Dermis microvascular lymphatic vessel endothelial cell (primary cell): Measurements from ENCODE around the gene MTA3. TPM values are rescaled to one million over a fixed set of nuclear protein-coding genes. Genes with fewer than 3 reads are reported as not detected.

ENCODE experiments used
- DNase-seq, 2 donors: peaks; one replicate each; pipeline versions ENCODE4 v3.0.0 to v3.0.0-alpha.2; 2010; ENCODE audit warnings: low read depth in 2 of 2
- total RNA-seq: library from RNA; depleted of rRNA; stranded (reverse); fragments of >200 nt; gene quantifications from 2 replicates; pipeline ENCODE4 v1.2.1, GENCODE V29; 2014

MTA3 gene
- total RNA-seq, 1 donor from 2014 or later, result 15.8 TPM

DNA sequence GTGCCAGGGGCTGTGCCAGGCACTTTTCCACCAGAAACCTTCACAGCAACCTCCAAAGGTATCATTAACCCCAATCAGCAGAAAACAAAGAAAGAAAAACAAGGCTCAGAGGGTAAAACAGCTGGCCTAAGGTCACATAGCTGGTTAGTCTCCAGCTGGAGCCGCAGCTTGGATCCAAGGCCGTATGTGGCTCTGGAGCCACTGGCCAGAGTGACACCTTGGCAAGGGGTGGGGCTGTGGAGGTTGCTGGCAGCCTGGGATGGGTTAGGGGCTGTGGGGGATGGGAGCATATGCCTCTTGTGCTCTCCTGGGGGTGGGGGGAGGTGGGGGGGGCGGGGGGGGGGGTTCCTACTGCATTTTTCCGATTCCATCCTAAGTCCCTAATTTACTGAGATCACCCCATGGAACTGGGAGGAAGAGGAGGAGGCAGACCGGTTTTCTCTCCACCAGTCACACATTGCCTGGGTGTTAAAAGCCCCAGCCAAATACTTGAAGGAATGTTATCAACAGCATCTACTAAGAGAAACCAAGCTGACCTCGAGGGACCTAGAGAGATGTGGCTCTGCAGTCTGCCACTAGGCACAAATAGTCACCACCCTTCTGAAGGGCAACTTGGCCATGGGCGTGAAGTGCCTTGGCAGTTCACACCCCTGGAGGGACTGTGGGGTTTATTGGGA, 215.9 kb downstream of the MTA3 start:
- DNase-seq, result no peak

DNA sequence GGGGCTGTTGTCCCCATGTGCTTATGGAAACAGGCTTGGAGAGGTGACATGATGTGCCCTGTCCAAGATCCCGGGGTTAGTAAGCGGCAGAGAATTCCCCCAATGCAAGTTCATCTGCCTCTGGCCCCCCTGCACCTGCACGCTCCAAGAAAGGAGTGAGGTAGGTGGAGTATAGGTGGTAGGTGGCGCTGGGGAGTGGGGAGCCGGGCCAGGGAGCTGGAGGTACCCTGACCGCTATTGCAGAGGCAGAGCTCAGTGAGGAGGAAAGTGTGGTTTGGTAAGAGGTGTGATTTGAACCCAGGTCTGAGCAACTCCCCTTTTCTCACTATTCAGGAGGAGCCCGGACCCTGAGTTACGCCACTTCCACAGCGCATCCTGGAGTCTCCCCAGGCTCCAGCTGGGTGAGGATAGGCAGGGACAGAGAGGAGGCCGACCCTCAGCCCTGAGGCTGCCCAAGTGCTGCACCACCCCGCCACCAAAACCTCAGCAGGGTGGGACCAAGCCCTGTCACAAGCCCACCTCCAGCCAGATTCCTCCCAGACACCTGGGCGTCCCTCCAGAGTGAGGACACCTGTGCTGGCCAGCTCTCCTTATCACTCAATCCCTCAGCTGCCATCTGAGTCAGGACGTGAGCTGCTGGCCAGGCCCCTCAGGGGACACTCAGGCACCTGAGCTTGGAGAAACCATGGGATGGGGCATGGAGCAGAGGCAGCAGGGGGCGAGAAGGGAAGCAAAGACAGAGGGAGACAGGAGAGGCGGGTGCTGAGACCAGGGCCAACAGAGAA, 218.3 kb downstream of the MTA3 start:
- DNase-seq, result no peak

DNA sequence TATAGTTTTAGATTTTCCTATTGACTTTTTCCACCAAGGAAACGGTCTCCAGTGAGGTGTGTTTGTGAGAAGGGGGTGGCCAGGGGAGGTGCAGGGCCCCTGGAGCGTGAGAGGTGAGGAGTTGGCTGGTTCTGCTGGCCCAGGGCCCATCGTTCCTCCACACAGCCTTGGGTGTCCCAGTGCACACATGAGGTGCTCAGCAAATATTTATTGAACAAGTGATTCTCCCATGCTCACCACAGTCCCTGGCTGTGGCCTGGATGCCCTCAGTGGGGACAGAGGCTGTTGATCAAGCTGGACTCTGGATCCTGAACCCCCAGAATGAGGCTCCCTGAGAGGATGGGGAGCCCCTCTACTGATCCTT, 219.0 kb downstream of the MTA3 start:
- no peak for DNase-seq

DNA sequence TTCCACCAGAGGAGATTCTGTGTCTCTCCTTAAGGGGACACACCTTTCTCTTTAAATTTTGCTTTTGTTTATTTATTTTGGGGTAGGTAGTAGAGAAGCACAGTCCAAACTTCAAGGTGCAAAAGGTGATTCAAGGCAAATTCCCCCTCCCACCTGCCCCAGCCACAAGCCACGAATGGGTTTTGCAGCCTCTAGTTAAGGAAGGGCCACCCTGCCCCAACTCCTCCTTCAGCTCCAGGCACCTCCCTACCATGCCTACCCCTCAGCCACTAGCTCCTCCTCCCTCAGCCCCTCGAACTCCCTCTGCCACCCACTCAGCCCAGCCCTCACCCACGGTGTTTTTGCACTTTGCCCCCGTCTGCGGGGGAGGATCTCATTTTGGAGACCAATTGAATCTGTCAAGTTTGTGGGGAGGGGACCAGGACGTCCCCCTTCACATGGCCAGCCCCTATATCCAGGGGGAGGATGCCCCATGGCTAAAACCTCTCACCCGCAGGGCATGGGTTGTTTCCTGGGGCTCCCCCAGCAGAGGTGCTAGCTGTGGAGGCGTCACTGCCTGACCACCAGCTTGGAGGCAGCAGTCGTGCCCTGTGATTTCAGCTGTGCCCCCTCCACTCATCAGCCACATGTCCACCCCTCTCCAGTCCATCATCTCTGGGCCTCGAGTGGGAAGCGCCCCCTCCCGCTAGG, 219.5 kb downstream of the MTA3 start:
- no peak for DNase-seq

DNA sequence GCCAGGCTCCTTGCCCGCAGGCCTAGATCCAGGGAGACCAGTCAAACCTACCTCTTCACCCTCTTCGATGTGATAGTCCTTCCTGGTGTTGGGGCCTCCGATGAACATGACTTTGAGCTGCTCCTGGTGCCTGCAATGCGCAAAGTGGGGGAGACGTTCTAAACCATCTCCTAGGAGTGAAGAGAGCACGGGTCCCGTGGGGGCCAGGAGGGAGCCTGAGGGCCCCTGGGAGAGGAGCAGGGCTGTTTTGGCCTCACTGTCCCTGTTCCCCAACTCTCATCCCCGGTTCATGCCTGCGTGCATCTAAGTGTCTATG, 220.0 kb downstream of the MTA3 start:
- DNase-seq, result no peak

DNA sequence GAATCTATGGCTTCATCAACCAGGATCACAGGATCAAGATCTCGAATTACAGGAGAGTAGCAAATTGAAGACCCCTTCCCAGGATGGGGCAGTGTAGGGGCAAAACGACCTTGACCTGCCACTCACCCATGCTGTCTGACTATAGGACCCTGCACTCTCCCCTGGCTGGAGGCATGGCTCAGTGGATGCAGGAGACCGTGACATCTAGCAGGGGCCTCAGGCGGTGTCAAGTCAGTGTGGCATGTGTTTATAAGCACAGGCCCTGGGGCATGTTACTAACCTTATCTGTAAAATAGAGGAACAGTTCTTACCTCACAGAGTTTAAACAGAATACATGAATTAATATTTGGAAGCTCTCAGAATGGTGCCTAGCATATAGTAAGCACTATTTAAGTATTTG, 220.4 kb downstream of the MTA3 start:
- no peak for DNase-seq

DNA sequence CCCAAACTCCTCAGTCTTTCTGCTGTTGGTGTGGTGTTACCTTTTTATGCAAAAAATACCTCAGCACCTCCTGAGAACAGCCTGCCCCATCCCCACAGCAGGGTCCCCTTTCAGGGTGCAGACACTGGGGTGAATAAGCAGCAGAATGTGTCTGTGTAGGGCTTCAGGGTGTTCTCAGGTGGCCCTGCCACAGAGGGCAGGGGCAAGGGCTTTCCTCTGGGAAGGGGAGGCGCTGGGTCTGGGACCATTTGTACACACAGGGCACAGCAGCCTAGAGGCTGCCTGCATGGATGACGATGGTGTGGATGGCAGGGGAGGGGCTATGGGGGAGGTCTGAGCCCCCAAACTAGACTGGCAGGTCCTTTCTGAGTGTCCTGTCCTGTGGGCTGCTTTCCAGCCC, 221.3 kb downstream of the MTA3 start:
- DNase-seq, result no peak

DNA sequence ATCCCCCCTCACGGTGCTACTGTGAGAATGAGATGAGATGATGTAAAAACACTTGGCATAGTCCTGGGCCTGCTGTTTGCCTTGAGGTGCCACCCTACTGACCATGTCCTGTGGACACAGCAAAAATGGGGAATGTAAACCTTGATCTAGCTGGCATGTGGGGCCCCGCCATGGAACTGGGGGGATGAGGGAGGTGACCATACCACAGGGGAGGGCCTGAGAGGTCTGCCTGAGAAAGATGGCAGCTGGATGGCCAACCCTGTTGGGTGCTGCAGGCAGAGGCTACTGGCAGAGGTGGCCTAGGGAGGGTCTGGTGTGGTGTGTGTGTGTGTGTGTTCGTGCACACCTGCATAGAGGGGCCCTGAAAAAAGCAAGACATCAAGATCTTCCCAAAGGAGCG, 223.2 kb downstream of the MTA3 start:
- DNase-seq, result no peak

DNA sequence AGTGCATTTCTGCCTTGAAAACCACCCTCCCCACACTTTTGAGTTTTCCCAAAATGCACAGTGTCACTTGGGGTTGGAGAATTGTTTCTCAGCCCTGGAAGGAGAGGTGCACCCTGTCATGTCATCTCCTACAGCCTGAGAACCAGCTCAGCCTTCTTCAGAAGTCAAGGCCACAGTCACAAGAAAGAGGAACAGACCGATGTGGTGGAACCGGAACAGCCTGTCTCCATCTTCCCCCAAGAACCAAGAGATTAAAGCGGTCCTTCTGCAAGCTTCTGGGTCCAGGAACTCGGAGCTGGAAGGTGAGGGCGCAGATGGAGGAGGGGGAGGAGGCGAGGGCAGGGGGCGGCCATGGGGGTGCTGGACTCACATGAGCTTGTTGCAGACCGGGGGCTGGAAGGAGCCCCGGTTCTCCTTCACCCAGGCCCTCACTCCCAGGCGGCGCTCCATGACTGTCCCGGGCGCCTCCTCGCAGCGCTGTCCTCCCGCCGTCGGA, 223.7 kb downstream of the MTA3 start:
- DNase-seq, result no peak

DNA sequence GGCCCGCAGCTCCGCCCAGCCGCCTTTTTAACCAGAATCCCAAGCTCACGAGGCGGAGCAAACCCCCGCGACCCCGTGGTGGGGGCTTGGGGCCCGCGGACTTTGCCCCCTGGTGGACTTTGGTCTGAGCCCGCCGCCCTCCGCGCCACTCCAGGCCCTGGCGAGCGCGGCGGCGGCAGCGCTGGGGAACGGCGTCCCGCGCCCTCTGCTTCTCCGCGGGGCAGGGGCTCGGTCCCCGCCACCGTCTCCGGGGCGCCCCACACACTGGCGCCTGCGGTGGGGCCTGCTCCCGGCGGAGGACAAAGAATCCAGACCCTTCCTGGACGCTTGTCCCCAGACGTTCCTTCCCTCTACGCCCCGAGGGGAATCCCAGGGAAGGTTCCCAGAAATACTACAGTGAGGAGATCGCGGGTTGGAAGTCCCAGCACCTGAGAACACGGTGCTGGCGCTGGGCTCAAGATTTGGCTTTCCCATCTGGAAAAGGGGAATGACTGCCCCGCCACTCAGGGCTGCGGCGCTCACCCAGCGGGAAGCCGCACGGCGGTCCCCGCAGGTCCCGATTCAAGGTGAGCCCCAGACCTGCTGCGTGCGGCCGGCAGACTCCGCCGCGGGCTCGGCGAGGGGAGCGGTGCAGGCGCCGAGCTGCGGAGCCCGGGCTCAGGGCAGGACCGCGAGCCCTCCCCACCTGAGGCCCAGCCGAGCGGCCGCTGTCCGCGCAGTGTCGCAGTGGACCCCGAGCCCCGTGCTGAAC, 224.3 kb downstream of the MTA3 start, which contains the start of gene HAAO:
TSS of gene HAAO (minus strand) at position 1 of the 751 bp plus-strand sequence. CDS start 47 bp downstream, outside the sequence.
- DNase-seq, result no peak

DNA sequence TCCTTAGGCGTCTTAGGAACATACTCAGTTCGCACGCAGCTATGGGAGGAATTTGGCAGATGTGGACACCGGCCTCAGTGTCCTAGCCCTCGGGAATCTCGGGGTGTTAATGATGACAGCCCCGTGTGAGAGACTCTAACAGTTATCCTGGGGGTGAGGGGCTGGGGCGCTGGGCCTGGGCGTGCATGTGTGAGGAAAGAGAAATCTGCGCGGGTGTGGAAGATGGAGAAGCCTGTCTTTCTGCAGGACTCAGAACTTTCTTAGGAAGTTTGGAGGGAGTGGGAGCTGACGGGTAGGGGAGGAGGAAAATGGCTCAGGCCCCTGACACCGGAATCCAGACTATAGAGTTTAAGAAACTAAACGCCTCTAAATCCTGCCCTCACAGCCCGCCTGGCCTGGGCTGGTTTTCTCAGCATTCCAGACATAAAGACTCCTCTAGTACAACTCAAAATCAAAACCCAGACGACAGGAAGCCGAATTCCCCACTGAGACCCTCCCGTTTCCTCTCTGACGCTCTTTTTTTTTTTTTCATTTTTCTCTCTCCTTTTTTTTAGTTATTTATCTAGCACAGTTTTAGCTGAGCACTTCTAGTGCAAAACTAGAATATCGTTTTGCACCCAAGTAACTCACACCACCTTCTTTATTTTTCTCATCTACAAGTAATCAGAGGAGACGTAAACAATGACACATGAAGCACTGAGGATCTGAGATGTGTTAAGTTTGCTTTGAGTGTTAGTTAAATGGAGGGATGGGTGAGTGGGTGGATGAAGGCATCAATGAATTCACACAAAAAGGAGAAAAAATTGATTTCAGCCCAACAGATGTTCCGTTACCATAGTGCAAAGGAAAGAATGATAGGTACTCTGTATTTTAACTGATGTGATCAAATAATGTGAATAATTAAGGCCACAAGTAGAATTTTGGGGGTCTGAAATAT, 225.2 kb downstream of the MTA3 start:
- DNase-seq, result no peak

DNA sequence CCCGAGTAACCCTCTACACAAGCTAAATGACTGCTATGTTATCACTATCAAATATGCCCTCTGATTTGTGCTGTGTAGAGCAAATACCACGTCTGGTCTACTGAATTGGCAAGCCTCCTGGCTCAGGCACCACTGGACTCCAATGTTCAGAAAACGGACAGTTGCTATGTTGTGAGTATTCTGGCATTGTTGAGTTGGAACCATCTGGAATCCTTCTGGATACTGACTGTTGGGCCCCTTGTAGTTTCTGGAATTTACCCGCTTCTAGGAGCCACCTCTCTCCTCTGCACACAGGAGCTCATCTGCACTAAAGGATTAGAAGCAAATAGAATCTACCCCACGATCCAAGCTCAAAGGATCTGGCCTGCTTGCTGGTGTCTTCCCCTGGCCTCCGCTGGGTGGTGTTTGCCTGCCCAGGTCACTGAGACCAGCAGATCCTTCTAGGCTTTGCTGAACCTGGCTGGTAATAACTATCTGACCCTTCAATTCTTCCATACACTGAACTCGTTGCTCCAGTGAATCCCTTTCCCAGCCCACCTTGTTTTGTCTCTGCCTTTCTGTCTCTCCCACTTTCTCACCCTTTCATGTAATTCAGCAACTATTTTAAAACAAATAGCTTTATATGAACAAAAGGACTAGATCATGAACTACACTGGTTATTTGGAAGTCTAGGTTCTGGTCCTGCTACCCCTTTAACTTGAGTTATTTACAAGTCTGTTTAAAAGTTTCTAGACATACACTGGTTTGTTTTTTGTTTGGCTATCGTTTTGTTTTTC, 226.0 kb downstream of the MTA3 start:
- no peak for DNase-seq

DNA sequence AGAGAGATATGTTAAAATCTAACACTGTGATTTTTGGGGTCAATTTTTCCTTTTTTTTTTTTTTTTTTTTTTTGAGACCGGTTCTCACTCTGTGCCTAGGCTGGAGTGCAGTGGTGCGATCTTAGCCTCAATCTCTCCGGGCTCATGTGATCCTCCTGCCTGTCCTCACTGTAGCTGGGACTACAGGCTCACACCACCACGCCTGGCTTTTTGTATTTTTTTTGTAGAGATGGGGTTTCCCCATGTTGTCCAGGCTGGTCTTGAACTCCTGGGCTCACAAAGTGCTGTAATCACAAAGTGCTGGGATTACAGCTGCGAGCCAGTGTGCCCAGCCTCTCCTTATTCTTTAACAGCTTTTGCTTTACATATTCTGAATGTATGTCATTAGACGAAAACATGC, 226.8 kb downstream of the MTA3 start:
- no peak for DNase-seq

DNA sequence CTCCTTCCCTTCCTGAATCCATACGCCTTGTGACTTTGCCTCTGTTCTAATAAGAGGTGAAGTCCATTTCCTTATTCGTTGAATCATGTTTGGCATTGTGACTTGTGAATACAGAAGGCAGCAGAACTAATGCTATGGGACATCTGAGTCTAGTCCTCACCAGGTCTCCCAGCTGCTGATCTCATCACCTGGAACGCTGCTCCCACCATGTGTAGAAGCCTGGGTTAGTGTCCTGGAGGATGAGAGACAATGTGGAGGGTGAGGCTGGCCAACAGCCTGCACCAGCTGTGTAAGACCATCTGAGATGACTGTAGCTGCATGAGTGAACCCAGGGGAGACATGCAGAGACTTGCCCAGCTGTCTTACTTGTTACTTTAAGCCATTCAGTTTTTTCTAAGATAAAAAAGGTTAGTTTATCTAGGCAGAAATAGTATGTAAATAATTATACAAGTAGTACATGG, 227.4 kb downstream of the MTA3 start:
- peak in 1 of 2 donors; percentile 31 for DNase-seq

DNA sequence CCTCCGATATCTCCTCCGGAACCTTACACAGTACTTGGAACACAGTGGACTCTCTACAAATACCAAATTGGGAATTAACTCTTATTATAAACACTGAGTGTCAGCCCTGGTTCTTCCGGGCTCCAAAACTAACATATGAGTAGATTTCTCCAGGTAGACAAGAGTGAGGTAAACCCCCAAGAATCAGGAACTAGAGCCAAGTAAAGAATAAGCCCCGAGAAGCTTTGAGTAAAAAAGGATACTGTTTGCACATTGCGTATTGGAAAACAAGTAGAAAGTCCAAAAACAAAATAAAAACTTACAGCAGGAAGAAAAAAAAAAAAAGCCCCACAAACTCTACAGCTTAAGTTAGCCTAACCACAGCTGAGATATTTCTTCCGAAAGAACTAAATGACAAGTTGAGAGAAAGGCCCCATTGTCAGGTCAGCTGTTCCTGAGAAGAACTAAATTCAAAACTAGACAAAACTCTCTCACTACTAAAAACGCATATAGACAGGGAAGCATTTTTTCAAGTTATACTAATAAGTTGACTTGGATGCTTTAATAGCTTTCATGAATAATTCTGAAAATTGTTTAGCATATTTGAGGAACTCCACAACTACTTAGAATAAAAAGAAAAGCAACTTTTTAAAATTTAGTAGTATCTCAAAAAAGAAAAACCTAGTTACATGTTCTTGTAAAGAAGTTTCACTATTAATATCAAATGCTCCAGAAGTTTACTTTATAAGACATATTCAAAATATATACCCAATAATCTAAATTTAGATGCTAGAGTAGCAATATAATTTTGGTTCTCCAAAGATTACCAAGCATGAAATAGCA, 228.2 kb downstream of the MTA3 start:
- DNase-seq, result no peak

DNA sequence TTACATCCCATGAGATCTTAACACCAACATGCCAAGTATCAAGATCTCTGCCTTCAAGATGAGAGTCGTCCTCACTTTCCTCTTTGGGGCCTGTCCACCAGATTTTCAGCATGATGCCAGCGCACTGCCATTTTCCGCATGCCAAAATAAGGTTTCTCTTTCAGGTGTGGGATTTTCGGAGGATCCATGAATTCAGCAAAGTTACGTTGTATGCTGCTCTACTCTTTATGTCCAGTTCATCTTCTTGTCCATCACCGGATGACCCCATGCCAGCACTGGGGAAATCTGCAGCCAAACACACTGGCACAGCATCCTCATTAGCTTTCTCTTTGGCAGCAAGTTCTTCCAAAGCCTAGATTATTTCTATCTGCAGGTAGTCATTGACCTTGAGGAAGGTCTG, 228.8 kb downstream of the MTA3 start:
- no peak for DNase-seq

DNA sequence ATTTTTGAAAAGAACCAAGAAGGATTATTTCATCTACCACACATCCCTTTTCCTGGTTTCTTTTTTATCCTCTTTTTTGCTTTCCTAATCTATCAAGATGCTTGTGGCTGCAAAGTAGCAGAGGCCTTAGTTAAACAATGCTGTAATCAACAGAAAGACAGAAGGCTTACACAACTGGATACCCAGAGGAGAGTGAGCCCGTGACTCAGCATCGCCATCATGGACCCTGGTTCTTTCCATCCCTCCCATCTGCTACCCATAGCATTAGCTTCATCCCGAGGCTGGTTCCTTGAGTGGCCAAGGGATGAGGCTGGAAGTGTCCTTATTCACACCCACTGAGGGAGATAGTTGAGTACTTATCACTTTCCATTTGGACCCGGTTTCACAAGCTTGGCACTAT, 231.4 kb downstream of the MTA3 start:
- no peak for DNase-seq

DNA sequence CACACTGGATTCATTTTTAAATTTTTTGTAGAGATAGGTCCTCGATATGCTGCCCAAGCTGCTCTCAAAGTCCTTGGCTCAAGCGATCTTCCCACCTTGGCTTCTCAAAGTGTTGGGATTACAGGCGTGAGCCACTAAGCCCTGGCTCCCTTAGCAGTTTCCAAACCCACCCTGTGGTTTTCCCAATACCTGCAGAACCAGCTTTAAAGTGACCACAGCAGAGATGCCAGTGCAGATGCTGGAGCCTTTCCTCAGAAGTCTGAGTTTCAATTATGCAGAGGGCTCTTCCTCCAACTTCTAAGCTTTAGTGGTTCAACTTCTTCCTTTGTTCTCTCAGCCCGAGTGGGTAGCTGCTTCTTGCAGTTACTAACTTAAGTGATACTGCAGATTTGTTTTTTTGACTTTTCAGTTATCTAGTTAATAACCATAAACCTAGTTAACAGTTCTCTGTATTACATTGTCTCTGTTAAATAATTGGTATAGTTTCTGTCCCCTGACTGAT, 232.1 kb downstream of the MTA3 start:
- no peak for DNase-seq

DNA sequence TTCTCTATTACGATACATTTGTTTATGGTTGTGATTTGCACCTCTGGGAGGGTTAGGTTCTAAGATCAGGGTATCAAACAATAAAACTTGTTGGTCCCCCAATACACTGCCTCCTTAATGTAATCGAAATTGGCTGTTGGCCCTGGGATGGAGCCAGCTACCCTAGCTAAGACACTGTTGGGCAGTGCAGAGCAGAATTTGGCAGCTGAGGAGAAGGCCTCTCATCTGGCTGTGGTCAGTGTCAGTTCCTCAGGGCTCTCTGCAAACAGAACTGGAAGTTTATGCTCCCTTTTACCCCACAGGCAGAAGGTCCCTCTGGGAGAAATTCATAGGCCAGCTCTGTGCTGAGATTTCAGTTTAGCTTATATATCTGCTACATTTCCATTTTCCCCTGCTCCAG, 232.5 kb downstream of the MTA3 start:
- DNase-seq, result no peak
